CD14-positive monocyte (primary cell): ENCODE data around the gene ABCG2. TPM values are rescaled to one million over a fixed set of nuclear protein-coding genes. Genes with fewer than 3 reads are reported as not detected.

ENCODE experiments used
- DNase-seq, 3 donors: peaks; one replicate each; pipeline ENCODE4 v3.0.0-alpha.2; 2011 to 2022
- H2AFZ ChIP-seq: 2 replicates; pipeline ENCODE4 v1.6.0; 2012; ENCODE audit warnings: mild to moderate bottlenecking, low read depth, low read length, inconsistent platforms; ENCODE audit not compliant: insufficient read depth, poor library complexity, severe bottlenecking
- H3K27ac ChIP-seq, 2 donors: 1 replicate in 1 of 2; 2 replicates in 1 of 2; pipeline ENCODE4 v1.5.1; 2012 to 2013; ENCODE audit warnings: low read length in 2 of 2, control low read depth in 1 of 2, inconsistent platforms in 1 of 2, low read depth in 1 of 2, mild to moderate bottlenecking in 1 of 2
- H3K27me3 ChIP-seq, 2 donors: one replicate each; pipeline versions ENCODE4 v1.6.0 to v1.6.1; 2011 to 2013; ENCODE audit warnings: low read length in 2 of 2; ENCODE audit not compliant: control insufficient read depth in 2 of 2, insufficient read depth in 2 of 2
- H3K36me3 ChIP-seq, 2 donors: replicated peaks in 1 of 2; 1 replicate in 1 of 2; 2 replicates in 1 of 2; pipeline versions ENCODE4 v1.5.1 to v1.6.1; 2012 to 2013; ENCODE audit warnings: low read length in 2 of 2, control low read depth in 1 of 2, inconsistent platforms in 1 of 2, mild to moderate bottlenecking in 1 of 2; ENCODE audit not compliant: insufficient read depth in 2 of 2, control insufficient read depth in 1 of 2
- H3K4me1 ChIP-seq, 2 donors: 1 replicate in 1 of 2; 2 replicates in 1 of 2; pipeline versions ENCODE4 v1.5.1 to v1.6.1; 2012 to 2013; ENCODE audit warnings: low read length in 2 of 2, control low read depth in 1 of 2, inconsistent platforms in 1 of 2, mild to moderate bottlenecking in 1 of 2, moderate library complexity in 1 of 2; ENCODE audit not compliant: insufficient read depth in 2 of 2, control insufficient read depth in 1 of 2
- H3K4me2 ChIP-seq: replicated peaks from 2 replicates; pipeline ENCODE3; 2012; ENCODE audit warnings: low read length, moderate library complexity, mild to moderate bottlenecking; ENCODE audit not compliant: poor library complexity, severe bottlenecking; ENCODE audit errors: extremely low read depth
- H3K4me3 ChIP-seq, 3 experiments: fragments of 200-600 bp in 1 of 3; sonication (generic) in 1 of 3; replicated peaks in 1 of 3; 1 replicate in 2 of 3; 2 replicates in 1 of 3; pipeline ENCODE4 v1.5.1; 2011 to 2013; ENCODE audit warnings: low read length in 3 of 3, mild to moderate bottlenecking in 3 of 3, control low read depth in 2 of 3, low read depth in 2 of 3, inconsistent platforms in 1 of 3, moderate library complexity in 1 of 3
- H3K79me2 ChIP-seq: 2 replicates; pipeline ENCODE4 v1.6.0; 2012; ENCODE audit warnings: mild to moderate bottlenecking, control low read depth, inconsistent platforms, low read length, moderate library complexity; ENCODE audit not compliant: insufficient read depth
- H3K9ac ChIP-seq: 2 replicates; pipeline ENCODE4 v1.6.0; 2017; ENCODE audit warnings: low read length, mild to moderate bottlenecking; ENCODE audit not compliant: insufficient read depth, poor library complexity, severe bottlenecking
- H3K9me3 ChIP-seq, 2 donors: replicated peaks in 1 of 2; 1 replicate in 1 of 2; 2 replicates in 1 of 2; pipeline versions ENCODE4 v1.5.1 to v1.6.1; 2012 to 2013; ENCODE audit warnings: low read length in 2 of 2, control low read depth in 1 of 2; ENCODE audit not compliant: control insufficient read depth in 1 of 2, insufficient read depth in 1 of 2
- H4K20me1 ChIP-seq: 2 replicates; pipeline ENCODE4 v1.6.0; 2012; ENCODE audit warnings: mild to moderate bottlenecking, low read length, control low read depth, moderate library complexity; ENCODE audit not compliant: insufficient read depth
- H3K27ac Mint-ChIP-seq, 7 donors: one replicate each; pipeline ENCODE4 v1.8.0; 2020; ENCODE audit warnings: mild to moderate bottlenecking in 7 of 7, mixed read lengths in 7 of 7, moderate library complexity in 6 of 7, inconsistent platforms in 2 of 7
- H3K27me3 Mint-ChIP-seq, 3 donors: one replicate each; pipeline ENCODE4 v1.8.0; 2021 to 2022; ENCODE audit warnings: low read depth in 3 of 3, mild to moderate bottlenecking in 3 of 3, mixed read lengths in 3 of 3, moderate library complexity in 3 of 3, inconsistent platforms in 1 of 3
- H3K36me3 Mint-ChIP-seq, 2 donors: one replicate each; pipeline ENCODE4 v1.8.0; 2020; ENCODE audit warnings: mixed read lengths in 2 of 2, inconsistent platforms in 1 of 2, mild to moderate bottlenecking in 1 of 2
- H3K4me1 Mint-ChIP-seq: one replicate; pipeline ENCODE4 v1.8.0; 2020; ENCODE audit warnings: mild to moderate bottlenecking, mixed read lengths
- H3K4me3 Mint-ChIP-seq, 2 donors: one replicate each; pipeline ENCODE4 v1.8.0; 2020; ENCODE audit warnings: mild to moderate bottlenecking in 2 of 2, mixed read lengths in 2 of 2, moderate library complexity in 1 of 2
- H3K9me3 Mint-ChIP-seq, 7 donors: one replicate each; pipeline ENCODE4 v1.8.0; 2020 to 2022; ENCODE audit warnings: mixed read lengths in 7 of 7, mild to moderate bottlenecking in 6 of 7, moderate library complexity in 6 of 7, inconsistent platforms in 2 of 7
- CTCF ChIP-seq: fragments of 200-600 bp; IDR thresholded peaks from one replicate; pipeline ENCODE4 v1.8.0; 2022; ENCODE audit warnings: antibody characterized with exemption, mild to moderate bottlenecking
- WGBS: methylation state at CpG from one replicate; pipeline ENCODE4 v1.1.5; 2013; ENCODE audit warnings: missing lambda C conversion rate; ENCODE audit not compliant: insufficient coverage; 5-methylcytosine and 5-hydroxymethylcytosine counted together
- intact Hi-C, 2 donors: fragments of 100-400 bp; cut with micrococcal nuclease; formaldehyde crosslinking; loops; one replicate each; pipeline versions ENCODE4 v1.15.0 to v1.15.1; 2023
- polyA plus RNA-seq, 3 donors: library from polyadenylated mRNA; depleted of rRNA in 1 of 3; unstranded in 2 of 3; stranded (reverse) in 1 of 3; fragments of 300-500 nt in 2 of 3; fragments of >200 nt in 1 of 3; fragmentation: Illumina TruSeq in 2 of 3; gene quantifications; 1 replicate in 2 of 3; 2 replicates in 1 of 3; pipeline ENCODE4 v1.2.3, GENCODE V29; 2012 to 2021
- small RNA-seq: library from RNA; depleted of rRNA; stranded (forward); fragments of <200 nt; gene quantifications from one replicate; pipeline ENCODE3, GENCODE V24; 2012; ENCODE audit warnings: low read depth; ENCODE audit not compliant: insufficient read length

Gene ABCG2
- polyA plus RNA-seq, 3 donors: not detected

GRCh38 chr4:88040707-88041106 lies 117.7 kb downstream of the ABCG2 start:
- Histone ChIP-seq H3K4me1 (peaks cover 16 to 20% of the 10 kb centered on the region in 2 donors), H4K20me1 (no peaks in the 10 kb centered on the region), H3K9me3 (no peaks in the 10 kb centered on the region), H3K27me3 (no peaks in the 10 kb centered on the region), H3K36me3 (peaks cover 58 to 83% of the 10 kb centered on the region in 2 donors), H3K9ac (no peak overlapping the region), H2AFZ (no peak overlapping the region), H3K27ac (no peak overlapping the region), H3K4me2 (no peak overlapping the region), H3K79me2 (no peaks in the 10 kb centered on the region), H3K4me3 (no peak overlapping the region)
- Mint-ChIP-seq H3K27me3 (no peaks in the 10 kb centered on the region), H3K9me3 (no peaks in the 10 kb centered on the region), H3K4me1 (peaks cover 20% of the 10 kb centered on the region), H3K36me3 (peaks cover 23 to 44% of the 10 kb centered on the region in 2 donors), H3K4me3 (no peak overlapping the region), H3K27ac (no peak overlapping the region)
- intact Hi-C loops: no loop called here
- DNase-seq: no peak
- TF ChIP-seq CTCF: no peak
- 90% methylated on average over 3 of the region's 3 CpGs for WGBS

Small RNA genes lying within 50 kb of the gene (small RNA-seq; reads per million reads assigned to genes)
- gene RNU6-818P (not detected), gene RNU6ATAC31P (not detected)

Other genes with a start within 250 kb of the ABCG2 start
- under 1 TPM in 1 of 3 donors, not detected in 2; 0.08 TPM for gene SPP1, start 182.9 kb downstream of the ABCG2 start, polyA plus RNA-seq
- 1 to 10 TPM; 1.2 to 9.7 (median 2.4) TPM for gene PKD2, start 151.0 kb downstream of the ABCG2 start, polyA plus RNA-seq
- gene PPM1K, start 125.9 kb upstream of the ABCG2 start, polyA plus RNA-seq: 10 to 100 TPM in 1 of 3 donors, 1 to 10 TPM in 2; 5.7 to 11.0 (median 7.0) TPM
- gene HERC6, start 220.2 kb upstream of the ABCG2 start, polyA plus RNA-seq: 1 to 10 TPM; 4.1 to 9.4 (median 6.1) TPM